ENCODE results near the gene ANAPC7.
"Not testable (repeated sequence)": the region's sequence is repeated elsewhere in the genome, so short reads cannot be mapped to it uniquely, and the experiment has no call there.

Gene ANAPC7

GRCh38 chr12:110378131-110378790 lies 25.2 kb downstream of the ANAPC7 start:
- not testable (repeated sequence) for DNase-seq (ENCODE audit: low read depth, low spot score)

DNA sequence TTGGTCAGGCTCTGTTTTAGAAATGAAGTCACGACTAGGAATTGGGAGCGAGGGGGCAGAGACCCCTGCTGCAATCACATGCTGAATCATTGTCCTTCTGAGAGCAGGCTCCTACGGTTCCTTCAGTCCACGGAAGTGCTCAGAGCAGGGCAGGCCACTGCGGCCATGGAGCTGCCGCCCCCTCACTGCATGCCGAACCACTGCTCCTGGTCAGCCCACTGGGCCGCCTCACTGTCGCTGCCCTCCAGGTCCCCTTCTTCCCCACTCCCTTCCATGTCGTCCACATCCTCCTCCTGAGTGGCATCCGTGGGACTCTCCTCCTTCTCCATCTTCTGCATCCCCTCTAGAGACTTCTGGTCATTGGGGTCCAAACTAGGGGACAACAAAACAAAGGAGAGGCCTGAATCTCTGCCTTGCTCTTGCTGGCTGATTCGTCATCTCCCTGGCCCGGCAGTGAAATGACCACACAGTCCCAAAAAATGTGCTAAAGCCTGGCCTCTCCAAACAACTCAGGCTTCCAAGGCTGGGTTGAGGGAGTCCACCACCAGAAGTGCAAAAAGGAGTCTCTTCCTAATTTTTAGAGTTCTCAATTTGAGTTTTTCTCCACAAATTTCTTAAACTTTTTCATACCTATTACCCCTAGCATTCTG lies 29.4 kb downstream of the ANAPC7 start:
- DNase-seq (ENCODE audit: low read depth, low spot score) = no peak

- DNase-seq (ENCODE audit: low read depth, low spot score) = no peak
Measured at GRCh38 chr12:110373425-110373824, 30.1 kb downstream of the ANAPC7 start.

DNA sequence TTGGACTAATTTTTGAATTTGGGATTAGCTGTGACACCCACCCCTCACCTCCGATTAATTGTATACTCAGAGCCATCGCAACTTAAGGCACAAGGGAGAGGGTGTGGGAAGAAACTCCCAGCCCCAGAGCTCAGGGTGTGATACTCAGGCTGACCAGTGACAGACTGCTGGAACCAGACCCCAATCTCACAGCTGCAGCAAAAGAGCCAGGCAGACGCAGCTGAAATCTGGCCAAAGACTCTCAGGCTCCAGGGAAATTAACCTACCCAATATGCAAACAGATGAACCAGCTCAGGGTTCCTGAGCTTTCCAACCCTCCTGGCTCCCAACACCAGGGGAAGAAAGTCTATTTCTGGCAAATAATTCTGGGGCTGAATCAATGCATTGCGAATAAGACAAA lies 30.5 kb downstream of the ANAPC7 start:
- DNase-seq (ENCODE audit: low read depth, low spot score) = no peak

- DNase-seq (ENCODE audit: low read depth, low spot score) = no peak
Measured at GRCh38 chr12:110372056-110372425, 31.5 kb downstream of the ANAPC7 start.

GRCh38 chr12:110371408-110372055 lies 32.0 kb downstream of the ANAPC7 start:
- DNase-seq (ENCODE audit: low read depth, low spot score) = no peak

DNA sequence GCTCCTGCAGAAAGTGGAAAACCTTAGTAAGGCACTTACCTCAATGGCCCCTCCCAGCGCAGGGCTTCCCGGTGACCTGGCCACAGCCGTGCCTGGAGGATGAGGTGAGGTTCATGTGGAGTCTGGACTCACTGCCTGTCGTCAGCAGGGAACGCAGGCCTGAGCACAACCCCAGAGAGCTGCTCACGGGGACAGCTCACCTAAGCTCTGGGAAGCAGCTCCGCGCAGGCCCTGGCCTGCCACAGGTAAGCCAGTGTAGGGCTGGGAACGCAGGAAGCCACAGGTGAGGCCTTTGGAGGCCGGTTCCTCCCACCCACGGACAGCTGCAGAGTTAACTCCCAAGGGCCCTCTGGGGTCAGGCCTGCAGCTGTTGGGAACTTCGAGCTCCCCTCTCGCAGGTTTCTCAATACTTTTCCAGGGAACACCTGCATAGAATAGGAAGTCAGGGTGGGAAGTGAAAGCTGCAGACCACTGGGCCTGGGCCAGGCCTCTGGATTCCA lies 32.7 kb downstream of the ANAPC7 start:
- no peak for DNase-seq (ENCODE audit: low read depth, low spot score)

DNA sequence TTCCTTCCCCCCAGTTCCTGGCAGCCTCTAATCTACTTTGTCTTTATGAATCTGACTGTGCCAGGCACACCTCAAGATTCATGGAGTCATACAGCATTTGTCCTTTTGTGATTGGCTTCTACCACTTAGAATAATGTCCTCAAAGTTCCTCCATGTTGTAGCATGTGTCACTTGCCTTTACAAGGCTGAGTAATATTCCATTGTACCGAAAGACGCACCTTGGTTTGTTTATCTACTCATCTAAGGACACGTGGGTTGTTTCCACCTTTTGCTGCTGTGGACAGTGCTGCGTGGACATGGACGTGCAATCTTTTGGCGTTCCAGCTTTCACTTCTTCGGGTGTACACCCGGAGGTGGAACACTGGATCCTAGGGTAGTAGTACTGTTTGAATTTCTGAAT lies 33.5 kb downstream of the ANAPC7 start:
- no peak for DNase-seq (ENCODE audit: low read depth, low spot score)

- no peak for DNase-seq (ENCODE audit: low read depth, low spot score)
Measured at GRCh38 chr12:110367181-110367864, 36.2 kb downstream of the ANAPC7 start.

- no peak for DNase-seq (ENCODE audit: low read depth, low spot score)
Measured at GRCh38 chr12:110366321-110367142, 37.0 kb downstream of the ANAPC7 start.

GRCh38 chr12:110365489-110366320 lies 37.8 kb downstream of the ANAPC7 start:
- no peak for DNase-seq (ENCODE audit: low read depth, low spot score)

DNA sequence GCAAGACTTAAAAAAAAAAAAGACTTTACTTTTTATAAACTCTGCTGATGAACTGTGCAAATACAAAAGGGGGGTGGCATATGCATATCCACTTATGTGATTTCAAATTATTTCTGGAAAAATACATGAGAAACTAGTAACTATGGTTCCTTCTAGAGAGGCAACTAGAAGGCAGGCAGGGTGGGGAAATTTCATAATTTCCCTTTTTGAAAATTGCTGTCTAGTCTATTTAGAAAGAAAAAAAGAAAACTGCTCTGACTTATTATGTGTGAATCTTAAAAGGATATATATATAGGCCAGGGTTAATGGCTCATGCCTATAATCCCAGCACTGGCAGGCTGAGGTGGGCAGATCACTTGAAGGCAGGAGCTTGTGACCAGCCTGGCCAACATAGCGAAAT lies 42.3 kb downstream of the ANAPC7 start:
- DNase-seq (ENCODE audit: low read depth, low spot score) = no peak

- not testable (repeated sequence) for DNase-seq (ENCODE audit: low read depth, low spot score)
Measured at GRCh38 chr12:110358384-110359097, 45.0 kb downstream of the ANAPC7 start.

GRCh38 chr12:110355073-110355472 lies 48.4 kb downstream of the ANAPC7 start:
- no peak for DNase-seq (ENCODE audit: low read depth, low spot score)

DNA sequence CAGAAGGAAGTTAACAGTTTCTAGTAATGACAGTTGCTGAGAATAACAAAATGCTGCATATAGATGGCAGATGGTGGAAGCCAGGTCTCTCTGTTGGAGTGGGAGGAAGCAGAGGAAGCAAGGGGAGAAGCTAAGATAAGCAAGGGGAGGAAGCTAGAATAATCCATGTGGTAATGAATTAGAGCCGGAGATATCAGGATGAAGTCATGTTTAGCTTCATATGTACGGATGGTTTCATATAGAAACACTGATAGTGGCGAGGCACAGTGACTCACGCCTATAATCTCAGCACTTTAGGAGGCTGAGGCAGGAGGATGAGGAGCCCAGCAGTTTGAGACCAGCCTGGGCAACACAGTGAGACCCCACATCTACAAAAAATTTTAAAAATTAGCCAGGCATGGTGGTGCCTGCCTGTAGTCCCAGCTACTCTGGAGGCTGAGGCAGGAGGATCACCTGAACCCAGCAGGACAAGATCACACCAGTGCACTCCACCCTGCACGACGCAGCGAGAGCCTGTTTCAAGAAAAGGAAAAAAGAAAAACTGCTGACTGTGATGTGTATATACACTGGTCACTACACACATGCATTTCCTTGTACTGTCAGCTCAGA lies 49.2 kb downstream of the ANAPC7 start:
- DNase-seq (ENCODE audit: low read depth, low spot score) = no peak

GRCh38 chr12:110353211-110353965 lies 50.1 kb downstream of the ANAPC7 start:
- no peak for DNase-seq (ENCODE audit: low read depth, low spot score)

GRCh38 chr12:110352401-110352800 lies 51.1 kb downstream of the ANAPC7 start:
- no peak for DNase-seq (ENCODE audit: low read depth, low spot score)

DNA sequence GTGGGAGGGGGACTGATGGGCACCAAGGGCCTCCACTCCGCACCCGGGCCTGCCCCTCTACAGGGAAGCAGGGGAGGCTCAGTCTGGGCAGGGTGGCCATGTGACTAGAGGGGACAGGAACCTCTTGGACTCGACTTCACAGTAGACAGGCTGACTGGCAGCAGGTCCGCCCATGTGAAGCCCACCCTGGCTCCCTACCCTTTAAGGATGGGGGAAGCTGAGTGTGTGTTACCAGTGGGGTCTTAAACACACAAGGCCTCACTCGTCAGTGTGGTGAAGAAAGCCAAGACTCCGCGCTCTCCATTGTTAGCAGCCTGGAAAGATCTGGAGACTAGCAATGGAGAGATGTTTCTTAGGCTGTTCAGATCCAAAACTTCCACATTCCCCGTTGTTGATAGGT lies 52.4 kb downstream of the ANAPC7 start:
- DNase-seq (ENCODE audit: low read depth, low spot score) = no peak

Measured in activated CD4-positive, CD25-positive, alpha-beta regulatory T cell treated with anti-CD3 and anti-CD28 coated beads, Interleukin-2, amount 50 U/mL, for 16 hours (primary cell).